Spleen (tissue), 11 donors: ENCODE results near the gene MPP1. TPM values are rescaled to one million over a fixed set of nuclear protein-coding genes. Genes with fewer than 3 reads are reported as not detected.

Experiments used
- DNase-seq: peaks from one replicate; pipeline ENCODE4 v3.0.0-alpha.2; 2020
- H3K27ac ChIP-seq, 8 donors: fragments of 200-600 bp; sonication (generic) in 7 of 8; 1 replicate in 4 of 8; 2 replicates in 4 of 8; pipeline versions ENCODE4 v1.5.0 to v1.8.0; 2016 to 2021; ENCODE audit warnings: inconsistent platforms in 4 of 8, mild to moderate bottlenecking in 4 of 8, moderate library complexity in 1 of 8
- H3K27me3 ChIP-seq, 7 donors: fragments of 200-600 bp; sonication (generic) in 6 of 7; replicated peaks in 1 of 7; 1 replicate in 4 of 7; 2 replicates in 3 of 7; pipeline versions ENCODE4 v1.5.0 to v1.8.0; 2016 to 2021; ENCODE audit warnings: inconsistent platforms in 3 of 7, mild to moderate bottlenecking in 1 of 7
- H3K36me3 ChIP-seq, 6 donors: fragments of 200-600 bp; sonication (generic) in 5 of 6; 1 replicate in 4 of 6; 2 replicates in 2 of 6; pipeline versions ENCODE4 v1.5.0 to v1.8.0; 2016 to 2021; ENCODE audit warnings: inconsistent platforms in 2 of 6
- H3K4me1 ChIP-seq, 6 donors: fragments of 200-600 bp; sonication (generic) in 5 of 6; 1 replicate in 3 of 6; 2 replicates in 3 of 6; pipeline versions ENCODE4 v1.5.0 to v1.8.0; 2016 to 2021; ENCODE audit warnings: inconsistent platforms in 3 of 6
- H3K4me3 ChIP-seq, 8 donors: fragments of 200-600 bp; sonication (generic) in 7 of 8; 1 replicate in 4 of 8; 2 replicates in 4 of 8; pipeline versions ENCODE4 v1.5.0 to v1.8.0; 2016 to 2021; ENCODE audit warnings: inconsistent platforms in 4 of 8, mild to moderate bottlenecking in 4 of 8, moderate library complexity in 2 of 8
- H3K9me3 ChIP-seq, 8 donors: fragments of 200-600 bp; sonication (generic) in 7 of 8; 1 replicate in 4 of 8; 2 replicates in 4 of 8; pipeline versions ENCODE4 v1.5.0 to v1.8.0; 2016 to 2021; ENCODE audit warnings: inconsistent platforms in 4 of 8
- POLR2A ChIP-seq, 3 donors: fragments of 450-650 bp; IDR thresholded peaks; one replicate each; pipeline ENCODE4 v1.5.1; 2017; ENCODE audit warnings: antibody characterized with exemption in 3 of 3, mild to moderate bottlenecking in 1 of 3
- POLR2AphosphoS5 ChIP-seq, 3 donors: sonication (generic); formaldehyde crosslinking; IDR thresholded peaks; one replicate each; pipeline ENCODE4 v1.5.1; 2017; ENCODE audit warnings: antibody characterized with exemption in 3 of 3
- WGBS, 5 donors: extraction: QIAGEN DNeasy Blood & Tissue Kit in 3 of 5; methylation state at CpG; one replicate each; pipeline versions ENCODE4 v1.1.5 to v1.1.7; 2013 to 2018; 5-methylcytosine and 5-hydroxymethylcytosine counted together
- intact Hi-C: fragments of 100-400 bp; cut with DNase I; formaldehyde crosslinking; loops from one replicate; pipeline ENCODE4 v1.15.0; 2023; ENCODE audit warnings: low total_unique reads
- polyA plus RNA-seq, 3 donors: library from polyadenylated mRNA; stranded (reverse); fragments of 200-250 nt; gene quantifications; one replicate each; pipeline ENCODE4 v1.2.1, GENCODE V29; 2013
- total RNA-seq, 7 donors: library from RNA; depleted of rRNA in 3 of 7; stranded (reverse); fragments of >200 nt in 3 of 7; fragmentation: NEBNext Ultra II Directional in 4 of 7; extraction: Animal tissue kit (Norgen Biotek cat#: 25700) in 4 of 7; gene quantifications; one replicate each; pipeline versions ENCODE4 v1.1.0 to v1.2.1, GENCODE V29; 2016 to 2021
- TF ChIP-seq, protein P1 (sequence below), 11 experiments: fragments of 200-600 bp in 7 of 11; fragments of 450-650 bp in 4 of 11; sonication (generic) in 4 of 11; IDR thresholded peaks in 8 of 11; conservative IDR thresholded peaks in 3 of 11; 1 replicate in 7 of 11; 2 replicates in 4 of 11; pipeline versions ENCODE4 v1.4.0 to v1.8.0; 2016 to 2021; ENCODE audit warnings: antibody characterized with exemption in 11 of 11, inconsistent platforms in 4 of 11, mild to moderate bottlenecking in 1 of 11
- donor health status: healthy with polysubstance abuse.
- donor health status: DM: no; HTN: no; CAD: no; lungs with moderate emphysema.
- donor health status: DM: no; HTN: no; CAD: no.
- donor health status: Bipolar disorder and iron deficiency.
- donor health status: healthy.
- donor health status: DM: no; HTN: no; CAD: no.
- donor health status: DM: yes; HTN: yes; CAD: no.

MPP1 gene
- total and polyA plus RNA-seq, 10 donors: 24.3 to 122 (median 80.0) TPM

DNA sequence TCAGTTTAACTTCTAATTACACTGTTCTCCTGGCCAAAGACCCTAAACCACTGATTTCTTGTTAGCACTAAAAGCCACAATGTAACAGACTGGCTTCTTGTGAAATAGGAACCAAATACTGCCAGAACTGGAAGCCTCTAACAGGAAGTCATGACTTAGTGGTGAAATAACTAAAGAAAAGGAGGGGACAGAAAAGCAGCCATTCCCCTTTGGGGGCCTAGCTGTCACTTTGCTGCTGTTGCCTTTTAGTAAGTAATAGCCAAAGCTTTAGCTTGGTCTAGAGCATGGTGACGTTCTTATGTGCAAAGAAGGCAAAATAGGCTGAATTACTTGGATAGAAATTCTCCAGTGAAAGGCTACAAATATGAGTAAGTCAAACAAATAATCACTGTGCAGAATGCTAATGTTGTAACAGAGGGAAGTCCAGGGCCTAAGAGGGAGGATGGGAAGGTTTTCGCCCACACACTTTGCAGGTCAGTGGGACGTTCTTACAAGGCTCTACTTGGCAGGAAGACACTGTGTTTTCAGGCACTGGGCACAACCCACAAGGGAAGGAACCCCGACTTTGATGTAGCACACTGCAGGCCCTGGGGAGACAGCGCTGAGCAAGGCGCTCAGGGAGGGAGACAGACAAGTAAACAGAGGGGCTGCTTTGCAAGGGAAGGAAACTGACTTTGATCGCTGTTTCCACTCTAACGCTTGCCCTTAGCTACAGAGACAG is 71.1 kb downstream of the MPP1 start:
- Histone ChIP-seq H3K4me3 (peak overlapping the region in 2 of 8 donors; percentile 1 to 30), H3K4me1 (peaks cover 22 to 100% (median 90%) of the 10 kb centered on the region in 6 donors), H3K36me3 (no peaks in the 10 kb centered on the region), H3K9me3 (no peaks in the 10 kb centered on the region), H3K27ac (peak overlapping the region; percentile 62 to 90 (median 82)), H3K27me3 (no peaks in the 10 kb centered on the region)
- WGBS, 5 donors: 1 to 29% (median 5%) methylated on average over 6 to 8 of the region's 8 CpGs
- peak in 2 of 3 donors; percentile 56 to 64 for TF ChIP-seq POLR2AphosphoS5 (IDR thresholded peaks at IDR 0.05)
- no peak for TF ChIP-seq POLR2A (IDR thresholded peaks at IDR 0.05)
- DNase-seq: peak; percentile 82
- intact Hi-C loops: no loop called here

DNA sequence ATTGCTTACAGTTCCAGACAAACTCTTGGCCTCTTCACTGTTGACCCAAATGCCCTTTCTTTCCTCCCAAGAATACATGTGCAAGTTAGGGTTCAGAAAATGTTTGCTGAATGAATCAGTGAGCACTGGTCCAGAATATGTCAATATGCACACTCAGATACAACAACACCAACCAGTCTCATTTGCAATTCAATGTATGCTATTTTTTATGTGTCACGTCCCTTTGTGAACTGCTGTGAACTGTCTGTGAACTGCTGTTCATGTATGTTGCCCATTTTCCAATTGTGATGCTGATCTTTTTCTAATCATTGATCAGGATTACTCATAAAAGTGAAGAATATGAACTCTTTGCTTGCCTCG is 72.2 kb downstream of the MPP1 start:
- intact Hi-C loops: no loop called here
- WGBS, 5 donors: 45 to 62% (median 55%) methylated on average over 2 of the region's 2 CpGs

DNA sequence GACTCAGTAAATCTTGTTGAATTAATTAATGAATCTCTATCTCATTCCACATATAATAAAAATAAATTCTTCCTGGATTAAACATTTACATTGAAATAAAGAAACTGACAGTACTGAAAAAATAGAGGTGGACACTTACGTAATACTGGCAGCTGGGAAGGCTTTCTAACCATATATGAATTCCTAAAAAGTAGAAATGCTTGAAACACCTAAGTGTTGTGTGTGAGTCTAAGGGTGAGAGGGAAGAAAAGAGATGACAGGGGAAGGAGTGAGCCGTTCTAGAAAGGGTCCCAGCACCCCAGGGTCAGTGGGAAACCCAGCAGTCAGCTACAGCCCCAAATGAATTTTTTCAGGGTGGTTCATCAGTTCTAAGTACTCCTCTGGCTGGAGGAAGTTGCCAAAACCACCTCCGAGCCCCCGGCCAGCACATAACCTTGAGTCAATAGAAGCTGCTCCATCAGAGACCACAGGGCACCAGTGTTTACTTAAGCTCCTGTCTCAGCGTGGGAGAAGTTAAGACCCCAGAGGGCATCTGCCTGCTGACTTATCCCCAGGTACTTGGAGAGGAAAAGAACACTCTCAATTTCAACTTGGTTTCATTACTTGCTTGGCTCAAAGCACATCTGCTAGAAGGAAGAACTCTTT is 72.7 kb downstream of the MPP1 start:
- H3K9me3 ChIP-seq: no peaks in the 10 kb centered on the region
- TF ChIP-seq, protein P1, sequence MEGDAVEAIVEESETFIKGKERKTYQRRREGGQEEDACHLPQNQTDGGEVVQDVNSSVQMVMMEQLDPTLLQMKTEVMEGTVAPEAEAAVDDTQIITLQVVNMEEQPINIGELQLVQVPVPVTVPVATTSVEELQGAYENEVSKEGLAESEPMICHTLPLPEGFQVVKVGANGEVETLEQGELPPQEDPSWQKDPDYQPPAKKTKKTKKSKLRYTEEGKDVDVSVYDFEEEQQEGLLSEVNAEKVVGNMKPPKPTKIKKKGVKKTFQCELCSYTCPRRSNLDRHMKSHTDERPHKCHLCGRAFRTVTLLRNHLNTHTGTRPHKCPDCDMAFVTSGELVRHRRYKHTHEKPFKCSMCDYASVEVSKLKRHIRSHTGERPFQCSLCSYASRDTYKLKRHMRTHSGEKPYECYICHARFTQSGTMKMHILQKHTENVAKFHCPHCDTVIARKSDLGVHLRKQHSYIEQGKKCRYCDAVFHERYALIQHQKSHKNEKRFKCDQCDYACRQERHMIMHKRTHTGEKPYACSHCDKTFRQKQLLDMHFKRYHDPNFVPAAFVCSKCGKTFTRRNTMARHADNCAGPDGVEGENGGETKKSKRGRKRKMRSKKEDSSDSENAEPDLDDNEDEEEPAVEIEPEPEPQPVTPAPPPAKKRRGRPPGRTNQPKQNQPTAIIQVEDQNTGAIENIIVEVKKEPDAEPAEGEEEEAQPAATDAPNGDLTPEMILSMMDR (IDR thresholded peaks at IDR 0.05 in 8 of 11, conservative IDR thresholded peaks at IDR 0.05 in 3 of 11): no peak
- no peak for TF ChIP-seq POLR2A (IDR thresholded peaks at IDR 0.05)
- no peak for TF ChIP-seq POLR2AphosphoS5 (IDR thresholded peaks at IDR 0.05)
- H3K4me1 ChIP-seq: peaks cover 22 to 100% (median 94%) of the 10 kb centered on the region in 6 donors
- intact Hi-C loops: no loop called here
- H3K27me3 ChIP-seq: no peaks in the 10 kb centered on the region
- no peak for DNase-seq
- H3K36me3 ChIP-seq: no peaks in the 10 kb centered on the region
- 14 to 46% (median 24%) methylated on average over 5 of the region's 5 CpGs for WGBS, 5 donors
- H3K4me3 ChIP-seq: peak overlapping the region in 1 of 8 donors; percentile 10
- H3K27ac ChIP-seq: peak overlapping the region; percentile 44 to 90 (median 82)

More for the DNA sequence above, 72.2 kb downstream of the MPP1 start:
- no peaks in the 10 kb centered on the region for H3K27me3 ChIP-seq
- TF ChIP-seq, protein P1 (IDR thresholded peaks at IDR 0.05 in 8 of 11, conservative IDR thresholded peaks at IDR 0.05 in 3 of 11): no peak
- no peak for TF ChIP-seq POLR2A (IDR thresholded peaks at IDR 0.05)
- TF ChIP-seq POLR2AphosphoS5 (IDR thresholded peaks at IDR 0.05): no peak
- H3K27ac ChIP-seq: peak overlapping the region; percentile 44 to 90 (median 82)
- no peaks in the 10 kb centered on the region for H3K9me3 ChIP-seq
- H3K36me3 ChIP-seq: no peaks in the 10 kb centered on the region
- H3K4me3 ChIP-seq: peak overlapping the region in 1 of 8 donors; percentile 10
- no peak for DNase-seq
- peaks cover 22 to 100% (median 95%) of the 10 kb centered on the region in 6 donors for H3K4me1 ChIP-seq

DNA sequence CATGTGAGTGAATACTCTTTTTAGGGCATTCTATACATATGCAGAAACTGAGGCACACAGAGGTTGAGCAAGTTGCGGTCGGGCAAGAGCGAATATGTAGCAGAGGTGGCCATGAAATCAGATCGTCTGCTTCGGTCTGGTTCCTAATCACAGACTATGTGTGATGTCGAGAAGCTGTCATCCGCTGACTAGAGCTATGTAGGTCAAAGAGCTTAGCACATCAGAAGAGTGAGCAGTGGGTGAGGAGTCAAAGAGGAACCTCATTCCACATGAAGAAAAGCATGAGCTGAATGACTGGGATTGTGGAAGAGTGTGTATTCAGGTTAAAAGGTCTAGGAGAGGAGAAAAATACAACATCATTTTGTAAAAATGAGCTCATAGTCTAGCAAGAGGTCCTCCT is 73.4 kb downstream of the MPP1 start:
- intact Hi-C loops: no loop called here
- Histone ChIP-seq H3K4me1 (peaks cover 25 to 100% (median 94%) of the 10 kb centered on the region in 6 donors), H3K4me3 (peak overlapping the region in 1 of 8 donors; percentile 15), H3K27ac (peak overlapping the region in 7 of 8 donors; percentile 72 to 90 (median 83)), H3K9me3 (no peaks in the 10 kb centered on the region), H3K27me3 (no peaks in the 10 kb centered on the region), H3K36me3 (no peaks in the 10 kb centered on the region)
- 57 to 81% (median 71%) methylated on average over 7 of the region's 7 CpGs for WGBS, 5 donors
- DNase-seq: no peak
- TF ChIP-seq, protein P1 (IDR thresholded peaks at IDR 0.05 in 8 of 11, conservative IDR thresholded peaks at IDR 0.05 in 3 of 11): no peak
- TF ChIP-seq POLR2A (IDR thresholded peaks at IDR 0.05): no peak
- peak in 1 of 3 donors; percentile 44 for TF ChIP-seq POLR2AphosphoS5 (IDR thresholded peaks at IDR 0.05)
